GM23248 (cell line): Measurements from ENCODE around the gene RP9. TPM values are rescaled to one million over a fixed set of nuclear protein-coding genes. Genes with fewer than 3 reads are reported as not detected.

Experiments
- DNase-seq: peaks from one replicate; pipeline ENCODE4 v3.0.0-alpha.2; 2015
- H2AFZ ChIP-seq: fragments of 200-600 bp; sonication (generic); 2 replicates; pipeline ENCODE4 v1.6.1; 2016; ENCODE audit warnings: antibody characterized with exemption
- H3F3A ChIP-seq: fragments of 200-600 bp; sonication (generic); 2 replicates; pipeline ENCODE4 v1.6.1; 2016; ENCODE audit warnings: mild to moderate bottlenecking, antibody characterized with exemption, mixed run types; ENCODE audit not compliant: insufficient read depth
- H3K27ac ChIP-seq: fragments of 200-600 bp; sonication (generic); 2 replicates; pipeline ENCODE4 v1.5.1; 2016; ENCODE audit warnings: mild to moderate bottlenecking
- H3K27me3 ChIP-seq: fragments of 200-600 bp; sonication (generic); replicated peaks from 2 replicates; pipeline ENCODE4 v1.6.1; 2016; ENCODE audit warnings: mild to moderate bottlenecking; ENCODE audit not compliant: insufficient read depth
- H3K36me3 ChIP-seq: fragments of 200-600 bp; sonication (generic); 2 replicates; pipeline ENCODE4 v1.6.1; 2016; ENCODE audit warnings: low read depth, mild to moderate bottlenecking
- H3K4me1 ChIP-seq: fragments of 200-600 bp; sonication (generic); 2 replicates; pipeline ENCODE4 v1.6.1; 2016; ENCODE audit warnings: mild to moderate bottlenecking; ENCODE audit not compliant: insufficient read depth
- H3K4me2 ChIP-seq: fragments of 200-600 bp; sonication (generic); one replicate; pipeline ENCODE4 v1.6.1; 2016; ENCODE audit warnings: mild to moderate bottlenecking; ENCODE audit not compliant: unreplicated experiment
- H3K4me3 ChIP-seq: fragments of 200-600 bp; sonication (generic); 2 replicates; pipeline ENCODE4 v1.5.1; 2016; ENCODE audit warnings: mild to moderate bottlenecking
- H3K79me2 ChIP-seq: fragments of 200-600 bp; sonication (generic); 2 replicates; pipeline ENCODE4 v1.6.1; 2016; ENCODE audit warnings: mild to moderate bottlenecking; ENCODE audit not compliant: insufficient read depth
- H3K9ac ChIP-seq: fragments of 200-600 bp; sonication (generic); 2 replicates; pipeline ENCODE4 v1.6.1; 2016; ENCODE audit warnings: mild to moderate bottlenecking
- H3K9me2 ChIP-seq: fragments of 200-600 bp; sonication (generic); 2 replicates; pipeline ENCODE4 v1.6.1; 2016; ENCODE audit warnings: mixed run types, mild to moderate bottlenecking, moderate library complexity; ENCODE audit not compliant: insufficient read depth
- H3K9me3 ChIP-seq: fragments of 200-600 bp; sonication (generic); one replicate; pipeline ENCODE4 v1.6.1; 2017; ENCODE audit warnings: low read depth
- H4K20me1 ChIP-seq: fragments of 200-600 bp; sonication (generic); 2 replicates; pipeline ENCODE4 v1.6.0; 2016; ENCODE audit not compliant: insufficient read depth
- EZH2 ChIP-seq: fragments of 200-600 bp; sonication (generic); IDR thresholded peaks from 2 replicates; pipeline ENCODE4 v1.6.1; 2018; ENCODE audit warnings: antibody characterized with exemption, mild to moderate bottlenecking; ENCODE audit not compliant: insufficient read depth, poor library complexity, severe bottlenecking
- EZH2phosphoT487 ChIP-seq: fragments of 200-600 bp; sonication (generic); IDR thresholded peaks from 2 replicates; pipeline ENCODE4 v1.6.1; 2018; ENCODE audit warnings: antibody characterized with exemption, moderate library complexity, mild to moderate bottlenecking, low read depth; ENCODE audit not compliant: insufficient read depth
- WGBS, 2 experiments: methylation state at CpG; one replicate each; pipeline ENCODE4 v1.1.6; 2015 to 2017; ENCODE audit warnings: low lambda C conversion rate in 2 of 2, low coverage in 1 of 2; ENCODE audit errors: missing lambda C conversion rate in 2 of 2; 5-methylcytosine and 5-hydroxymethylcytosine counted together
- in situ Hi-C: fragments of 300-500 bp; cut with MboI; formaldehyde crosslinking; loops from 2 replicates; pipeline ENCODE4 v1.15.0; 2020
- polyA plus RNA-seq: library from polyadenylated mRNA; unstranded; fragments of >200 nt; fragmentation: Nextera tagmentation; extraction: Ambion mirVana; gene quantifications from 2 replicates; pipeline ENCODE4 v1.2.1, GENCODE V29; 2016
- total RNA-seq: library from RNA; depleted of rRNA; stranded (reverse); fragments of >200 nt; shearing (Covaris generic); gene quantifications from 2 replicates; pipeline ENCODE4 v1.2.3, GENCODE V29; 2014

The RP9 gene
- total and polyA plus RNA-seq, 2 experiments from 2014 or later = 9.5 to 24.7 TPM

- Histone ChIP-seq H3K4me2 (peak overlapping the region; percentile 91), H3K79me2 (peaks cover 57% of the 10 kb centered on the region), H3K36me3 (peaks cover 3% of the 10 kb centered on the region; the same call in 1 of the 2 replicates), H3K4me3 (peak overlapping the region; percentile 90), H3K9me3 (no peaks in the 10 kb centered on the region), H3K9ac (peak overlapping the region; percentile 91), H3K4me1 (peaks cover 14% of the 10 kb centered on the region), H3K27me3 (no peaks in the 10 kb centered on the region), H3F3A (0 out of 2 replicates have a peak, but pooled peaks cover 10% of the 10 kb centered on the region), H4K20me1 (no peaks in the 10 kb centered on the region), H3K27ac (peak overlapping the region; percentile 87), H2AFZ (peak overlapping the region; percentile 95), H3K9me2 (no peaks in the 10 kb centered on the region)
- DNase-seq = peak; percentile 98
- TF ChIP-seq EZH2 (no peak), EZH2phosphoT487 (no peak)
- in situ Hi-C loops = no loop called here
- WGBS, 2 experiments = 0 to 1% methylated on average over 46 to 50 of the region's 50 CpGs
Measured at GRCh38 chr7:33062782-33063443, 46.3 kb downstream of the RP9 start.

DNA sequence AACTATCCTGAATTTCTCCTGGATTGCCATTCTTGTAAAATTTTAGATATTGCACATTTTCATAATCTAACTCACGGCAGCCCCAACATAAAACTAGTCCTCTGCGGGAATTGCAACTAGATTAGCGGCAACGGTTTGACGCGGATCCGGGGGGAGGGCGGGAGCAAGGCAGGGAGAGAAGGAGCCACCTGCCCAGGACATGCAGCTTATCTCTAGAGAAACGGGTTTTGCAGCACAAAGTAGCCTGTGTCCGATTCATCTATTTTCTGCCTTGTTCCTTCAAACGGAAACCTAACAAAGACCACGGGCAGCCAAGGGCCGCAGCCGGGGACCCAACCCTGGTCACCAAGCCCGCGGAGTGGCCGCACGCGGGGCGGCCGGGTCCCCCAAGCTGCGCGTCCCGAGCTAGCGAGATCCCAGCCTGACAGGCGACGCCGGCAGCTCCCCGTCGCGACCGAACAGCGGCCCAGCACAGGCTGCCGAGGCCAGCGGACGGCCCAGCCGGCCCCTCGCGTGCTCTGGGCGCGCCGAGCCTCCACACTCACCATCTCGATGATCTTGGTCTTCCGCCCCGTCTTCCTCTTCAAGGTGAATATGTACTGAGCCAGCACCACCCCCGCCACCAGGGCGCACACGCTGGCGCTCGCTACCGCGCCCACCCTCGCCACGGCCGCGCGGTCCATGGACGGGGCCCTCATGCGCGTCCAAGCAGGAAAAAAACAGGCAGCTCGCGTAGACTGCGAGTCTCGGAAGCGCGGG lies 47.0 kb downstream of the RP9 start, which contains the start of gene NT5C3A:
Gene NT5C3A (minus strand): TSS at position 754 of the 759 bp plus-strand sequence. CDS start 71 bp downstream, at position 683.
- peaks cover 14% of the 10 kb centered on the region for H3K4me1 ChIP-seq
- H4K20me1 ChIP-seq = no peaks in the 10 kb centered on the region
- peak; percentile 68 for DNase-seq
- H3K79me2 ChIP-seq = peaks cover 64% of the 10 kb centered on the region
- H3K4me2 ChIP-seq = peak within 1 kb of the TSS; percentile 91
- peak within 1 kb of the TSS; percentile 87 for H3K27ac ChIP-seq
- H3K4me3 ChIP-seq = peak within 1 kb of the TSS; percentile 90
- peak within 1 kb of the TSS; percentile 91 for H3K9ac ChIP-seq
- peak within 1 kb of the TSS; percentile 95 for H2AFZ ChIP-seq
- in situ Hi-C loops = no loop called here
- no peaks in the 10 kb centered on the region for H3K9me2 ChIP-seq
- WGBS, 2 experiments = 1% methylated on average over 50 to 62 of the region's 66 CpGs
- no peaks in the 10 kb centered on the region for H3K27me3 ChIP-seq
- H3K36me3 ChIP-seq = peaks cover 3% of the 10 kb centered on the region; the same call in 1 of the 2 replicates
- H3K9me3 ChIP-seq = no peaks in the 10 kb centered on the region
- 0 out of 2 replicates have a peak, but pooled peaks cover 10% of the 10 kb centered on the region for H3F3A ChIP-seq
- TF ChIP-seq EZH2 (no peak), EZH2phosphoT487 (no peak)

DNA sequence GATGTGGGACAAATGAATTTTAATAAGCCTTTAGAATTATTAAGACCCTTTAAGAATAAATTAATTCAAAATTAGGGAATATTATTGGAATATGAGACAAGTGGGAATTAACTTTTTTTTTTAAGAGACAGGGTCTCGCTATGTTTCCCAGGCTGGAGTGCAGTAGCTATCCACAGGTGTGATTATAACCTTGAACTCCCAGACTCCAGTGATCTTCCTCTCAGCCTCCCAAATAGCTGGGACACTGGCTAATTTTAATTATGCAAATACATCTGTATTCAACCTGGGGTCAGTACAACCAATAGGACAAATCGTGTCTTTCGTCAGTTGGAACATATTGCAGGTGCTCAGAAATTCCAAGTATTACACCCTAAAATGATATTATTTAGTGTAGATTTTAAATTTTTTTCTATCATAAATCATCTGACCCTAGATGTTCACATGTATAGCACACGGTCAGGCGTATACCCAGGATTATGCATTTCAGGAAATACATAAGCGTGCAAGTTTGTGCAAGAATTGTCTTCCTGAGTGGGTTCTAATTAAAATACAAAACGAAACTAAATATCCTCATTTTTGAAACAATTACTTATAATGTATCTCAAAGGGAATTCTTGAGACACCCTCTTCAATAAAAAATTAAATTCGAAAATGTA lies 47.8 kb downstream of the RP9 start:
- Histone ChIP-seq H3K4me2 (peak overlapping the region; percentile 89), H3K27ac (peak overlapping the region; percentile 87), H2AFZ (peak overlapping the region; percentile 95), H3K79me2 (peaks cover 72% of the 10 kb centered on the region), H3F3A (0 out of 2 replicates have a peak, but pooled peaks cover 7% of the 10 kb centered on the region), H3K9me2 (no peaks in the 10 kb centered on the region), H3K4me3 (peak overlapping the region; percentile 90), H4K20me1 (no peaks in the 10 kb centered on the region), H3K9me3 (no peaks in the 10 kb centered on the region), H3K4me1 (peaks cover 14% of the 10 kb centered on the region), H3K27me3 (no peaks in the 10 kb centered on the region), H3K9ac (peak overlapping the region; percentile 91), H3K36me3 (peaks cover 3% of the 10 kb centered on the region; the same call in 1 of the 2 replicates)
- TF ChIP-seq EZH2phosphoT487 (no peak), EZH2 (no peak)
- in situ Hi-C loops = no loop called here
- DNase-seq = peak; percentile 29
- WGBS, 2 experiments = 22 to 26% methylated on average over 8 of the region's 8 CpGs

DNA sequence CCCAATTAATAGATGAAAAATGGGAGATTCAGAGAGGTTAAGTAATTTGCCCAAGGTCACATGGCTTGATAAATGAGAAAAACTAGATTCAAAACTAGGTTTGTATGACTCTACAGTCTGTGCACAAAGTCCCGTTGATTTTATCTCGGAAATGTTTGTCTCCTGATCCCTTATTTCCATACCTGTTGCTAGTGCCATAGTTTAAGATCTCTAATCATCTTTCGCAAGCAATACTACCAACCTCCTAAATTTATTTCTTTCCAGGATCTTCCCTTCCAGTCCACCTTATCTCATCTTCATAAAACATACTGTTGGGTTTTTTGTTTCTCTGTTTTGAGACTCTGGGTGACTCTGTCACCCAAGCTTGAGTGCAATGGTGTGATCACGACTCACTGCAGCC lies 49.6 kb downstream of the RP9 start:
- no peak overlapping the region for H2AFZ ChIP-seq
- no peak overlapping the region for H3K4me2 ChIP-seq
- 72 to 76% methylated on average over 4 of the region's 4 CpGs for WGBS, 2 experiments
- TF ChIP-seq EZH2 (no peak), EZH2phosphoT487 (no peak)
- no peak overlapping the region for H3K4me3 ChIP-seq
- no peaks in the 10 kb centered on the region for H3K9me3 ChIP-seq
- peaks cover 90% of the 10 kb centered on the region for H3K79me2 ChIP-seq
- peaks cover 15% of the 10 kb centered on the region for H3K4me1 ChIP-seq
- no peaks in the 10 kb centered on the region for H3K27me3 ChIP-seq
- H3K9ac ChIP-seq = no peak overlapping the region
- H3K27ac ChIP-seq = no peak overlapping the region
- no peak for DNase-seq
- no peaks in the 10 kb centered on the region for H3K9me2 ChIP-seq
- in situ Hi-C loops = no loop called here
- H3F3A ChIP-seq = 0 out of 2 replicates have a peak, but pooled peaks cover 4% of the 10 kb centered on the region
- no peaks in the 10 kb centered on the region for H3K36me3 ChIP-seq
- H4K20me1 ChIP-seq = no peaks in the 10 kb centered on the region
